NCI-H2081 treated with DMSO at 0.1 percent for 48 hours (cell line): ENCODE data around the gene NIPBL.
"Not testable (repeated sequence)": the region's sequence is repeated elsewhere in the genome, so short reads cannot be mapped to it uniquely, and the experiment has no call there.

Experiments used
- DNase-seq: peaks from one replicate; lab custom pipeline; 2025; lab: John Stamatoyannopoulos, UW

Gene NIPBL

DNA sequence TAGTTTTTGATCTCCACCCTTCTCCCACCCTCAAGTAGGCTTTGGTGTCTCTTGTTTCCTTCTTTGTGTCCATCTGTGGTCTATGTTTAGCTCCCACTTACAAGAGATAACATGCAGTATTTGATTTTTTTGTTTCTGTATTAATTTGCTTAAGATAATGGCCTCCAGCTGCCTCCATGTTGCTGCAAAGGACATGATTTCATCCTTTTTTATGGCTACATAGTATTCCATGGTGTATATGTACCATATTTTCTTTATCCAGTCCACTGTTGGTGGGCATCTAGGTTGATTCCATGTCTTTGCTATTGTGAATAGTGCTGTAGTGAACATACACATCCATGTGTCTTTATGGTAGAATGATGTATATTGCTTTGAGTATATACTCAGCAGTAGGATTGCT is 24.5 kb downstream of the NIPBL start:
- DNase-seq = not testable (repeated sequence)

DNA sequence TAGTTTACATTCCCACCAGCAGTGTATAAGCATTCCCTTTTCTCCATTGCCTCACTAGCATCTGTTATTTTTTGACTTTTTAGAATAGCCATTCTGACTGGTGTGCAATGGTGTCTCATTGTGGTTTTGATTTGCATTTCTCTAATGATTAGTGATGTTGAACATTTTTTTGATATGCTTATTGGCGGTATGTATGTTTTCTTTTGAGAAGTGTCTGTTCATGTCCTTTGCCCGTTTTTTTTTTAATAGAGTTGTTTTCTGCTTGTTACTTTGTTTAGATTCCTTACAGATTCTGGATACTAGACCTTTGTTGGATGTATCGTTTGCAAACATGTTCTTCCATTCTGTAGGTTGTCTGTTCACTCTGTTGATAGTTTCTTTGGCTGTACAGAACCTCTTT is 25.3 kb downstream of the NIPBL start:
- DNase-seq = no peak

DNA sequence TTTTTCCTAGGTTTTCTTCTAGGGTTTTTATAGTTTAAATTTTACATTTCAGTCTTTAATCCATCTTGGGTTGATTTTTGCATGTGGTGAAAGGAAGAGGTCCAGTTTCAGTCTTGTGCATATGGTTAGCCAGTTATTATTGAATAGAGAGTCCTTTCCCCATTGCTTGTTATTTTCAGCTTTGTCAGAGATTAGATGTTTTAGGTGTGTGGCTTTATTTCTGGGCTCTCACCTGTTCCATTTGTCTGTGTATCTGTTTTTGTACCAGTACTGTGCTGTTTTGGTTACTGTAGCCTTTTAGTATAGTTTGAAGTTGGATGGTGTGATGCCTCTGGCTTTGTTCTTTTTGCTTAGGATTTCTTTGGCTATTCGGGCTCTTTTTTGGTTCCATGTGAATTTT is 25.8 kb downstream of the NIPBL start:
- DNase-seq = no peak

DNA sequence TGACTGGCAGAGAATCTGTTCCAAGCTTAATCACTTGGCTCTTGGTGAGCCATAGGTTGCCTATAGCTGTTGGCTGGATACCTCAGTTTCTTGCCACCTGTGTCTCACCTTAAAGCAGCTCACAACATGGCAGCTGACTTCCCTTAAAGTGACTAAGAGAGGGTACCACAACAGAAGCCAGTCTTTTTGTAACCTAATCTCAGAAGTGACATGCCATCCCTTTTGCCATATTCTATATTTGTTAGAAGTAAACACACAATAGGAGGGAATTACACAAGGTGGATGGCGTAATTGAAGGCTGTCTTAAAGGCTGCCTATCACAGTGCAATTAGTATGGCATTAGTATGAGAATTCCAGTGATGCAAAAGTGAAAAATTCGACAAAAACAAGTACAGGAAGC is 28.1 kb downstream of the NIPBL start:
- DNase-seq = no peak

DNA sequence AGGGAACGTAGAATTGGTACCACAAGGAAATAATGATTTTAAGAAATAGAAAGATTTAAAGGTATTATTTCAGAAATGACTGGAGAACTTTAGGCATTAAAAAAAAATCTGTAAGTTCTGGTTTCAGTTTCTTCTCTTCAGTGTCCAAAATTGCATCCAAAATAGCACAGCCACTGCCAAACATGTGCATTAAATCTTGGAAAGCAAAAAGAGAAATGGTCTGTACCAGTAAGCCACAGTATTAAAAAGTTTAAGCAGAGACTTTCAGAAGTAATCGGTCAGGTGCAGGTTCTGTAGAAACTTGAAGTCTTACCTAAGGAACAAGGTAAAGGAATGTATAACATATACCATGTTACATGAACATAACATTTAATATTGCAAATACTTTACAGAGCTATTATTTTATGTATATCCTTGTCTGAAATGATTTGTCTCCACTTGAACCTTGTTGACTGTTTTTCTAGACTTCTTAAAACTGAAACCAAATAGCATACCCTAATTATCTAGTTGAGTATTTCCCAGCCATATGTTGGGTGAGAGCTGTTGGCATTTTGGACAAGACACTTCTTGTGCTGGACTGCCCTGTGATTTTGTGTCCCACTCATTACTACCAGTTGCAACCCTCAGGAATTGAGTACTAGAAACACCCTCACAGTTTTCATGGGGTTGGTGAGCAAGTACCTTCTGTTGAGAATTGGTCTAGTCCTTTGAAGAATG is 32.1 kb downstream of the NIPBL start:
- no peak for DNase-seq

DNA sequence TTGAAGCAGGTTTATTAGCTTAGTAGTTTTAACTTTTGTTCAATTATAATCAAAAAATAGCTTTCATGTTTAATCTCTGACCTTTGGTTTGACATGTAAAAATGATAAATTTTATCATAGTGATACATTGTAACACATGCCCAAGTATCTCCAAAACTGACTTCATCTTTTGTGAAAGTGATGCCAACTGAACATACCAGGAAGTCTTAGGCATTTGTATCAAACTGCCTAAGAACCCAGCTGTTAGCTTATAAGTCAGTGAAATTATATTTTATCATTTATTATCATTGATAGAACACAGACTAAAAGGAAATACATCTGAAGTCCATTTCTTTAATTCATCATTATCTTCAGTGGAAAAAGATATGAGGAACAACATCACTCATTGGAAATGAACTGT is 39.1 kb downstream of the NIPBL start:
- DNase-seq = no peak

DNA sequence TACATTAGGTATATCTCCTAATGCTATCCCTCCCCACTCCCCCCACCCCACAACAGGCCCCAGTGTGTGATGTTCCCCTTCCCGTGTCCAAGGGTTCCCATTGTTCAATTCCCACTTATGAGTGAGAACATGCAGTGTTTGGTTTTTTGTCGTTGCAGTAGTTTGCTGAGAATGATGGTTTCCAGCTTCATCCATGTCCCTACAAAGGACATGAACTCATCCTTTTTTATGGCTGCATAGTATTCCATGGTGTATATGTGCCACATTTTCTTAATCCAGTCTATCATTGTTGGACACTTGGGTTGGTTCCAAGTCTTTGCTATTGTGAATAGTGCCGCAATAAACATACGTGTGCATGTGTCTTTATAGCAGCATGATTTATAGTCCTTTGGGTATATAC is 40.0 kb downstream of the NIPBL start:
- DNase-seq = not testable (repeated sequence)

DNA sequence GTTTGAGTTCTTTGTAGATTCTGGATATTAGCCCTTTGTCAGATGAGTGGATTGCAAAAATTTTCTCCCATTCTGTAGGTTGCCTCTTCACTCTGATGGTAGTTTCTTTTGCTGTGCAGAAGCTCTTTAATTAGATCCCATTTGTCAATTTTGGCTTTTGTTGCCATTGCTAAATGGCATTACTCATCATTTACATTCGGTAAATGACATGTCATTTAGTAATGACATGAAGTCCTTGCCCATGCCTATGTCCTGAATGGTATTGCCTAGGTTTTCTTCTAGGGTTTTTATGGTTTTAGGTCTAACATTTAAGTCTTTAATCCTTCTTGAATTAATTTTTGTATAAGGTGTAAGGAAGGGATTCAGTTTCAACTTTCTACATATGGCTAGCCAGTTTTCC is 40.8 kb downstream of the NIPBL start:
- not testable (repeated sequence) for DNase-seq

DNA sequence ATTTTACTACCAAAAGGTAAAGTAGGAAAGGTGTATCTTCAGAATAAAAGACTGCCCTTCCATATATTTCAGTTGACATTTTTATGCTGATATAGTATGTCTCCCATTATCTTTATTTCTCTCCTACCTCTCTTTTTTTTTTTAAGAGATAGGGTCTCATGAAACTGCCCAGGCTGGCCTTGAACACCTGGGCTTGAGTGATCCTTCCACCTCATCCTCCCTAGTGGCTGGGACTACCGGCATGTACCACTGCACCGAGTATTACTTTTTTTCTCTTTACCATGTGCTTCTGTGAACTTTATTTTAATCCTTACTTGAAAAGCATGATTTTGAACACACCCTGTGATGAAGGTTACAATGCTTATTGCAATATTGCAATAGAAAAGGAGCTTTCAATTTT is 42.7 kb downstream of the NIPBL start:
- DNase-seq = no peak

DNA sequence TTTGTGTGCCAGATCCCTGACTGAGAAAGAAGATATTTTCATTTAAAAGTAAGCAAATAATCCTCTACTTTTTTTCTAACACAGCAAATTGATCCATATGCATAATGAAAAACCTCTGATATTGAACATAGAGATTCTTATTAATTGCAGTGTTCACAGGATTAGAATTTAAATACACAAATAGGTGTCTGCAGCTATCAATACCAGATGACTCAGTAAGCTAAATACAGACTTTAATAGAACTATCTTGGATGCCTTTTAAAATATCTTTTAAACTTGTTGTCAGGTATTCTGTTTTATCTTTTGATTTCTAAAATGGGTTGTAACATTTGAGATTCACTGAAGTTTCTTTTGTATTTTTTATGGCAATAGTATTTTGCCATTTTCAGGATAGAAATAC is 43.1 kb downstream of the NIPBL start:
- DNase-seq = no peak

DNA sequence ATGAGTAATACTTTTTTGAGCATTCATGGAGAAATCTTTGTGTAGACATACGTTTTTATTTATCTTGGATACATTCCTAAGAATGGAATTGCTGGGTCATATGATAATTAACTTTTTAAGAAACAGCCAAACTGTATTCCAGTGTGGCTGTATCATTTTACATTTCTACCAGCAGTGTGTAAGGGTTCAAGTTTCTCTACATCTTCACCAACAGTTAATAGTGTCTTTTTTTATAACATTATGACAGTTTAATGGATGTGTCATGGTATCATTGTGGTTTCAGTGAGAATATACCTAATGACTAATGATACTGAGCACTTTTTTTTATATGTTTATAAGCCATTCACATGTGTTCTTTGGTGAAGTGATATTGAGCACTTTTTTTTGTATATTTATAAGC is 52.4 kb downstream of the NIPBL start:
- no peak for DNase-seq

DNA sequence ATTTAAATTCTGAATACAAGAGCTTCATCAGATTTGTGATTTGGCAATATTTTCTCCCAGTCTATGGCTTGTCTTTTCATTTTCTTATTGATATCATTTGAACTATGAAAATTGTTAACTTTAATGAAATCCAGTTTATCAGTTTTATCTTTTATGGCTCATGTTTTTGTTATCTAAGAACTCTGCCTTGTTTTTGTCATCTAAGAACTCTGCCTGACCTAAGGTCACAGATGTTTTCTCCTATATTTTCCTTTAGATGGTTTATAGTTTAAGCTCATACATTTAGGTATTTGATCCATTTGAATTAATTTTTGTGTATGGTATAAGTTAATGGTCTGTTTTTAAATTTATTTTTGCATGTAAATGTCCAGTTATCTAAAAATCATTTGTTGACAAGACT is 52.9 kb downstream of the NIPBL start:
- DNase-seq = no peak

DNA sequence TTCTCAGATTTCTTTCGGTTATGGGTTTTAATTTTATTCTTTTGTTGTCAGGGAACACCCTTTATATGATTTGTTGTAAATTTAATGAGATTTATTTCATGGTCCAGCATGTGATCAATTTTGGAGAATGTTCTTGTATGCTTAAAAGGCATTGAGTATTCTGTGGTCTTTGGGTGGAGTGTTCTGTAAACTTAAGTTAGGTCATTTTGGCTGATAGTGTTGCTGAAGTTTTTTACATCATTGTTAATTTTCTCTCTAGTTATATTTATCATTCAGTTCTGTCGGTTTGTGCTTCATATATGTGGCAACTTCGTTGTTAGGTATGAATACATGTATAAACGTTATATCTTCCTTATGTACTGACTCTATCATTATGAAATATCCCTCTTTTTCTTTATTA is 55.5 kb downstream of the NIPBL start:
- no peak for DNase-seq

DNA sequence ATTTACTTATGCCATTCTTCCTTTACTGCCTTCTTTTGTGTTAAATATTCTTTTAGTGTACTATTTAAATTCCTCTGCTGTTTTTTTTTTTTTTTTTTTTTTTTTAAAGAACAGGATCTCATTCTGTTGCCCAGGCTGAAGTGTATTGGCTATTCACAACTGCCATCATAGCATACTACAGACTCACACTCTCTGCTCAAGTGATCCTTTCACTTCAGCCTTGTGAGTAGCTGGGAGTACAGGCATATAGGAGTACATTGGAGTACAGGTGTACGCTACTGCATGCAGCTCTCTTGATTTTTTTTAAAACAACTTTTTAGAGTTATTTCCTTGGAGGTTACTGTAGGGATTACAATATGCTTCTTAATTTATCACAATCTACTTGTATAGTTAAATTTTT is 56.1 kb downstream of the NIPBL start:
- no peak for DNase-seq

DNA sequence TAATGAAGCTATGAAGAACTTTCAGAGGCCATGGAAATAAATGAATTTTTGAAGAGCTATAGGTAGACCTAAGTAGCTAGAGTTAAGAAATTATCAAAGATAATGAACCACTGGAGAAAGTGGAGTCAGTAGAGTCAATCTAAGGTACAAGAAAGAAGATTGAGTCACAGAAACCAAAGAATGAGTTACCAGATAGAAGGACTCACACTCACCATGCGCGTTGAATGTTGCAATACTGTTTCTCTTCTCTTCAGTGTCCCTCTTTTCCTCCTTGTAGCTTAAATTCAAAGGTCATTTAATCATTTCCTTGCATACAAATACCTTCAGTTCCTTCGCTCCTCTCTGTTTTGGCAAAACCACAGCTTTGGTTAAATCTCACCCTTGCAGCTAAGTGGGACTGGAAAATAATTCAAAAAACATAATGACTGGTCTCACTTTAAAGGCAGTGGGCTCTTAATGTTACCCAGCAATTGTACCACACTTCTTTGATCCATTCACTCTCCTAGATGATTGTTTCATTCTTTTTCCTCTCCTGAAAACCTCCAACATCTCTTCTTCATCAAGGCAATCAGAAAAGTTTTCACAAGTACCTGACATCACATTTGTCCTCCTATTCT is 58.3 kb downstream of the NIPBL start:
- no peak for DNase-seq

DNA sequence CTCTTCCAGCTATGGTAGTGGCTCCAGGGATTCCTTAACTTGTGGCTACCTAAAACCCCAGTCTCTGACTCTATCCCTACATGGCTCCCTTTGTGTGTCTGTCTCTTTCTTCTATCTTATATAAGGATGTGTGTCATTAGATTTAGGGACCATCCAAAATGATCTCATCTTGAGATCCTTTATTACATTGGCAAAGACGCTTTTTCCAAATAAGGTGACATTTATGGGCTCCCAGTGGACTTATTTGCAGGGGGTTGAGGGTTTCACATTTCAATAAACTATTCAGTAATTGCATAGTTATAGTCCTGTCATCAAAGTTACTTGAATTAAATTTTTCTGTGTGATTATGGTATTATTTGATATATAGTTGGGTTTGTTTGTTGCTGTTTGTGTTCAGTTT is 59.2 kb downstream of the NIPBL start:
- DNase-seq = no peak

DNA sequence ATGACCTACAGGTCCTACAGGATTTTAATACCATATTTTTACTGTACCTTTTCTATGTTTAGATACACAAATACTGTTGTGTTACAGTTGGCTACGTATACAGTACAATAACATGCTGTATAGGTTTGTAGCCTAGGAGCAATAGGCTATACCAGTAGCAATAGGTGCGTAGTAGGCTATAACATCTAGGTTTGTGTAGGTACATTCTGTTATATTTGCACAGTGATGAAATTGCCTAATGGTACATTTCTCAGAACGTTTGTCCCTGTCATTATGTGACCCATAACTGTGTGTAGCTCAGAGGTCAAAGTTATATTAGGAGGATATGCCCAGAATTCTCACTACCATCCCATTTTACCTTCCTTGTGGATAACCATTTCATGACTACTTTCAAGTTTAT is 59.7 kb downstream of the NIPBL start:
- no peak for DNase-seq

DNA sequence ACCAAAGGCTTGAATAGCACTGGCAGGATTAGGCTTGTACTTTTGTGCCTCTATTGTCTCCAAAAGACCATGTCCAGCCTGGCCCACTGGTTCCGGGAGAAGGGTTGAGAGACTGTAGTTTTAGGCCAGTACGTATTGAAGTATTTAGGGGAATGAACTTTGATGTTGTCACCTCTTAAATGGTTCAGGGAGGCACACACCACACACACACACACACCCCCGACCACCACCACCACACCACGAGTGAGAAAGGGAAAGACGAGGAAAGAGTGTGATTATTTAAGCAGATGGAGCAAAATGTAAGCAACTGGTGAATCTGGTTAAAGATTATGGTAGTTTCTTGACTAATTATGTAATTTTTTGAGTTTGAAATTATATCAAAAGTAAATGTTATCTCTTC is 61.6 kb downstream of the NIPBL start:
- no peak for DNase-seq

DNA sequence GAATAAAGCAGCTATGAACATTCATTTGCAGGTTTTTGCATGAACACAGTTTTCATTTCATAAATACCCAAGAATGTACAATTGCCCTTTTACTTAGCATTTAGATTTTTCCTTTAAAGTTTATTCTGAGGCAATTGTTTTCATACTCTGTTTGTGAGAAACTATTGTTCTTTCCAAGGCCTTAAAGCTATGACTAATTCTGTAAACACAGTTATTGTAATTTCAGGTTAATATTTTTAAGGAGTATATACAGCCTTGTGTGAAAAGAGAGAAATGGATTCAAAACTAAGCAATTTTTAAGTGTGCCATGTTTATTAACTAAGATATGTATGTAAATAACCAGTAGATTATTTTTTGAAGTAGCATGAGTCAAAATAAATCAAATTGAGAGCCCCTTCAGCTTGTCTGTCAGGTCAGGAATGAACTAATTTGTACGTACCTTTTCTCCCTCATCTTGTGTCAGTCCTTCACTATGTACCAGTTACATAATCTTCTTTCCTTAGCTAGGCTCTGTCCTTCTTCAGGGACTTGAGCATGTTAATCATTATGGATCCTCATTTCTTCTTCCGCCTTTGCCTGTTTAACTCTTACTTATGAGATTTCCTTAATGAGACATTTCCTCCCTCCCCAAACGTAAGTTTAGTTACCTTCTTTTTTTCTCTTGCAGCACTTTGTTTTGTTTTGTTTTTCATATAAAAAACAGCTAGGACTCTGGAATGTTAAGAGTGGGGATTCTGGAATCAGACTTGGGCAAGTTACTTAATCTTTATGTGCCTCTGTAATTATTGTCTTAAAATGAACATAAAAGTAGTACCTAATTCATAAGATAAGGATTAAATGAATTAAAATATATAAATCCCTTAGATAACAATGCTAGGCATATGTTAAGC is 63.6 kb downstream of the NIPBL start:
- no peak for DNase-seq

DNA sequence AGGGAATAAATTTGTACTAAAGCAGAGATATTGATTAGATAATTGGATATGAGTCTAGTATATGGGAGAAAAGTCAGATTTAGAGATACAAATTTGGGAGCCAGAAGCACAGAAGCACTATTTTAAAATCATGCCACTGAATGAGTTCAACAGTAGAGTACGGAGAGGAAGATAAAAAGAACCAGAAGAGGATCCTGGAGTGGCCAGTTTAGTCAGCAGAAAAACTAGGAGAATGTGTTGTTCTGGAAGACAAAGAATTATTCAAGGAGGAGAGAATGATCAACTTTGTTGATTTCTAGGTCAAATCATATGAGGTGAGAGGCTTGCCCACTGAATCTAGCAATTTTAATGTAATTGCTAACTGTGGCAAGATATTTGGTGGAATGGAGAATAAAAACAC is 67.0 kb downstream of the NIPBL start:
- DNase-seq = no peak

DNA sequence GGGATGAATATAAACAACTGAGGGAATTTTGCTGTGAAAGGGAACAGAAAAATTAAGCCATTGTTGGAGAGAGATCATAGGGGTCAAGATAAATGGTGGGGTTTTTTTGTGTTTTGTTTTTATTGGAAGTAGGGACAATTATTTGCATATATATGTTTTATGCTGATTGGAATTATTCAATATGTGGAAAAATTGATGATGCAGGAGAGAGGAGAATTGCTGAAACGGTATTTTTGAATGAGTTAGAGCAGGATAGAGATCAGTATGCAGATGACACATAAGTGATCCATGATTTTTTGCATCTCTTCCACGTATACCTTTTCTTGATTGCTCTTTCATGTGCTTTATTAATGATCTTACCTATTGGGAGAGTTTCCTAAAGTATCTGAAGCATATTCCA is 67.5 kb downstream of the NIPBL start:
- DNase-seq = no peak

DNA sequence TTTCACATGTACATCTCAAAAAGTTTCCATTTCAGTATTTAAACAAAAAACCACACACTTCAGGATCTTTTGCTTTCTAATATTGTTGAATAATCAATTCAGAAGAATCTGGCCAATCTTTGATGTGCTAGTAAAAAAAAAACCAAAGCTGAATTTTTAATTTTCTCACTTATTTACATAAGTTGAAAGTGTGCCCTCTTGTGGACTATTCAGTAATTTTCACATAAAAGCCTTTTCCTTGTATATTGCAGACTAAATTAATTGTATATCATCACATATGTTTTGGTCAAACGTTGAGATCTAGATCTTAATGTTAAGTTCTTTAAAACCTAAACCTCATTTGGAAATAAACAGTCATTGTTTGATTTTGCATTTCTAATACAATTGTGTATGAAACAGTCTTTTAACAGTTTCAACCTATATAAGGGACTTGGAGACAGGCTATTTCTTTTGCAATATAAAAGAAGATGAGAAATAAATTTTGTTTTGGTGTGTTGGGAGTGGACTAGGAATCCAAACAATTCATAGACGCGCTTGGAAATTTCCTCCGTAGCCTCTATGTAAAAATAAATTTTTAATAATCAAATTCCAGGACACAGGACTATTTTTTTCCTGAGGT is 68.1 kb downstream of the NIPBL start:
- DNase-seq = peak; percentile 85

DNA sequence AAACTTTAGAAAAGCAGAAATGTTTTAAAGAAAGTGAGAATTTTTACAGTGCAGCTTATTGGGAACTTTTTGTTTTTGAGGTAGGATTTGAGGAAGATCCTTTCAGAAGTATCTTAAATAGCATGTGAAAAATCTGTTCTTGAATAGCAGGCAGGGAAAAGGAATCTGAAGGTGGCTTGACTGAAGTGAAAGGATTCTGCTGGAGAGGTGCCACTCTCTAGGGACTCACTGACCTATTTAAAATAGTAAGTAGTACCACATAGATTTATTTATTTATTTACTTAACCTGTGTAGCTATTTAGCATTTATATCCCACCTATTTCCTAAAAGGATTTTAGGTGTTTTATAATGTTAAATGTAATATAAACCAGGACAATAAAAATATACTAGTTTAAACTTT is 69.1 kb downstream of the NIPBL start:
- DNase-seq = no peak
